ENCODE data around the gene TNNI2.

The TNNI2 gene

GRCh38 chr11:1825785-1826451, 12.9 kb upstream of the TNNI2 start:
- peaks cover 5 to 94% (median 91%) of the 10 kb centered on the region in 4 donors for H3K4me1 ChIP-seq
- peak in 1 of 2 donors; percentile 67 for DNase-seq
- H3K27ac ChIP-seq = peak overlapping the region; percentile 85 to 88
- H3K27me3 ChIP-seq = no peaks in the 10 kb centered on the region
- no peaks in the 10 kb centered on the region for H3K9me3 ChIP-seq
- no peaks in the 10 kb centered on the region for H3K36me3 ChIP-seq
- intact Hi-C loops (cut with DNase I; ENCODE audit: low total_unique reads) = loop anchor here (2.0 kb wide), 1 partner anchor 63 kb away; the partner anchor contains the start of gene CTSD
- no peak overlapping the region for H3K4me3 ChIP-seq
- TF ChIP-seq CTCF (IDR thresholded peaks at IDR 0.05) = no peak

GRCh38 chr11:1826552-1827094, 12.2 kb upstream of the TNNI2 start:
- no peaks in the 10 kb centered on the region for H3K27me3 ChIP-seq
- peaks cover 5 to 97% (median 95%) of the 10 kb centered on the region in 4 donors for H3K4me1 ChIP-seq
- no peak for TF ChIP-seq CTCF (IDR thresholded peaks at IDR 0.05)
- DNase-seq = peak; percentile 64 to 94
- H3K36me3 ChIP-seq = no peaks in the 10 kb centered on the region
- H3K4me3 ChIP-seq = peak overlapping the region in 1 of 2 donors; percentile 40
- H3K27ac ChIP-seq = peak overlapping the region; percentile 85 to 88
- H3K9me3 ChIP-seq = no peaks in the 10 kb centered on the region
- intact Hi-C loops (cut with DNase I; ENCODE audit: low total_unique reads) = no loop called here

DNA sequence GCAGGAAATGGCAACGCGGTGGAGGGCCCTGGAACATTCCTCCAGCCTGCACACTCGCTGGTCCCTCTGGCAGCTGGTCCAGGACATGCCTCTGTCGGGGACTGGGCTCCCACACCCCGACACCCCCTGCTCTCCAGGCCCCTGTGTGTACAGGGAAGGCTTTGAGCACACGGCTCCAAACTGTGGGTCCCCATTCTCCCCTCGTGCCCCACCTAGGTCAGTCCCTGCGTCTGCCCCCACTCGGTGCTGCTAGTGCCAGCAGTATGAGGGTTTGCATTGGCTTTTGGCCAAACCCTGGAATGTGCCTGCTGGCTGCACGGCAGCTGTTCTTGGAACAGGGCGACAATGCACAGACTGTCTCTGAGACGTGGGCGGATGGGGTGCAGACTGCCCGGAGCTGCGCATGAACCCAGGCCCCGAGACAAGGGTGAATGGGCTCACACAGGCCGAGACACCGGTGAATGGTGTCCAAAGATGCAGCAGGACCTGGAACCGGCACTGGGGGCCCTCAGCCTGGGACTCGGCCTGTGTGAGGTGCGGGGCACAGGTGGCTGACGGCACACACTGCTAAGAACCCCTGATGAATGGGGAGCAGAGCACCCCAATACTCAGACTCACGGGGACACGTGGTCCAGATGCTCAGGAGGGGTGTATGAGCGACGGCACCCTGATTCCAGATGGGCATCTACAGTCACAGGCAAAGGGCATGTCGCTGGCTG, 11.5 kb upstream of the TNNI2 start:
- intact Hi-C loops (cut with DNase I; ENCODE audit: low total_unique reads) = no loop called here
- TF ChIP-seq CTCF (IDR thresholded peaks at IDR 0.05) = no peak
- H3K27me3 ChIP-seq = no peaks in the 10 kb centered on the region
- no peaks in the 10 kb centered on the region for H3K36me3 ChIP-seq
- peak; percentile 53 to 94 for DNase-seq
- peak overlapping the region; percentile 85 to 88 for H3K27ac ChIP-seq
- peaks cover 5 to 100% (median 98%) of the 10 kb centered on the region in 4 donors for H3K4me1 ChIP-seq
- H3K4me3 ChIP-seq = peak overlapping the region in 1 of 2 donors; percentile 40
- no peaks in the 10 kb centered on the region for H3K9me3 ChIP-seq

DNA sequence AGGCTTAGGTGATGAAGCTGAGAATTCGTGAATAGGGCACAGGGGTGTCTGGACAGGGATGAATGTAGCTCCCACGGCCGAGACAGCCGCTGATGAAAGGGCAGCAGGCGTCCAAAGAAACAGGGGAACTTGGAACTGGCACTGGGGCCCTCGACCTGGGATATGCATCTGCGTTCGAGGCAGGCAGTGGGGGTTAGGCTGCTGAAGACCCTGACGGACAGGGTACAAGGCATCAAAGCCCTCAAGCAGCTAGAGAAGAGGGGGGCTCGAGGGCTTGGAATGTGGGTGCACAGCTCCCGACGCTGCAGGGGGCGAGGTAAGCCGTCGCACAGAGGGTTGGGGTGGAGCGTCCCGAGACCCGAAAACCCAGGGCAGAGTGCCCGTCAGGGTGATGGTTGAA, 10.8 kb upstream of the TNNI2 start:
- Histone ChIP-seq H3K4me3 (no peak overlapping the region), H3K9me3 (no peaks in the 10 kb centered on the region), H3K27me3 (no peaks in the 10 kb centered on the region), H3K4me1 (peaks cover 5 to 100% (median 98%) of the 10 kb centered on the region in 4 donors), H3K36me3 (no peaks in the 10 kb centered on the region), H3K27ac (peak overlapping the region; percentile 85 to 88)
- intact Hi-C loops (cut with DNase I; ENCODE audit: low total_unique reads) = no loop called here
- DNase-seq = peak in 1 of 2 donors; percentile 65
- no peak for TF ChIP-seq CTCF (IDR thresholded peaks at IDR 0.05)

DNA sequence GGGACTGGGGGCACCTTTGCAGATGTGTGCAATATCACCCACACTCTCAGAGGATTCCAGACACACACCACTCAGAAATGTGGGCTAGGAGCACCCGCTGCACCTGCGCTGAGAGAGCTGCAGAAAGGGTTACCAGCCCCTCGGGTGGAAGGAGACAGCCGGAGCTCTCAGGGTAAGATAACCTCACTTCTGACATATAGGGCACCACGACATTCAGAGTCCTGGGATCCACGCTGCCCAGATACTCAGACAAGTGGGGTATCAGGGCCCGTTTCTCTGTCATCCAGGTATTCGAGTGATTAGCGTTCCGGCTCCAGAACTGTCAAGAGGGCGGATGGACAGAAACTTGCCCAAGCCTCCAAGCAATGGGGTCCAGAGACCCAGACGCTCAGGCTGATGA, 10.2 kb upstream of the TNNI2 start:
- peaks cover 5 to 100% (median 93%) of the 10 kb centered on the region in 4 donors for H3K4me1 ChIP-seq
- no peak for TF ChIP-seq CTCF (IDR thresholded peaks at IDR 0.05)
- H3K27ac ChIP-seq = peak overlapping the region; percentile 85 to 88
- no peak overlapping the region for H3K4me3 ChIP-seq
- intact Hi-C loops (cut with DNase I; ENCODE audit: low total_unique reads) = no loop called here
- H3K9me3 ChIP-seq = no peaks in the 10 kb centered on the region
- DNase-seq = peak in 1 of 2 donors; percentile 61
- H3K27me3 ChIP-seq = no peaks in the 10 kb centered on the region
- H3K36me3 ChIP-seq = no peaks in the 10 kb centered on the region

Measured in tibial artery (tissue), 4 donors.